Right hindlimb (tissue), 1 donor: ENCODE results near the gene SEMA5A.

Experiments
- DNase-seq: peaks from one replicate; pipeline ENCODE4 v3.0.0-alpha.2; 2018

SEMA5A gene

DNA sequence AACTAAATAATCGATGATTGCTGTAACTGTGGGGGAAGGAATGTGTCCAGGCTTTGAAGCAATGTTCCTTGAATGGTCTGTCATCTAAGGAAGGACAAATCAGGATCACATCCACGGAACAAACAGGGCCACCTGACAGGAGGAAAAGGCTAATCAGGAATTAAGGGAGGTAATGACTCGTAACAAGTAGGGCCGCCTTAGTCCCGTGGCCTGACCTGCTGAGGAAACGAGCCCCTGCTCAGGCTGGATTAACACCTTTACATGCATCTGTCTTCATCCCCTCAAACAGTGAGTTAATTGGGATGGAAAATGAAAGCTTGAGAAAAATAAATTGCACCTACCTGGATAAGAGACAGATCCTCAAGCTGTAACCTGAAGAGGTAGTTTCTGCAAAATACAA, 227.8 kb downstream of the SEMA5A start:
- DNase-seq: no peak

DNA sequence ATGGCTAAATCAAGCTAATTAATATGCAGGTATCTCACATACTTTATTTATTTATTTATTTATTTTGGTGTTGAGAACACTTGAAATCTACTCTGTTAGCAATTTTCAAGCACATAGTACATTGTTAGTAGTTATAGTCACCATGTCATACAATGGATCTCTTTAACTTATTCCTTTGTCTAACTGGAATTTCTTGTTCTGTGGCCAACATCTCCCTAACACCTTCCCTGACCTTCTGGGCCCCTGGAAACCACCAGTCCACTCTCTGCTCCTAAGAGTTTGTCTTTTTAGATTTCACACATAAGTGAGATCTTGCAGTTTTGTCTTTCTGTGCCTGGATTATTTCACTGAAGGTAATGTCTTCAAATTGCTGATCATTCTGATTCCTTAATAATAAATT, 229.1 kb downstream of the SEMA5A start:
- DNase-seq: no peak

DNA sequence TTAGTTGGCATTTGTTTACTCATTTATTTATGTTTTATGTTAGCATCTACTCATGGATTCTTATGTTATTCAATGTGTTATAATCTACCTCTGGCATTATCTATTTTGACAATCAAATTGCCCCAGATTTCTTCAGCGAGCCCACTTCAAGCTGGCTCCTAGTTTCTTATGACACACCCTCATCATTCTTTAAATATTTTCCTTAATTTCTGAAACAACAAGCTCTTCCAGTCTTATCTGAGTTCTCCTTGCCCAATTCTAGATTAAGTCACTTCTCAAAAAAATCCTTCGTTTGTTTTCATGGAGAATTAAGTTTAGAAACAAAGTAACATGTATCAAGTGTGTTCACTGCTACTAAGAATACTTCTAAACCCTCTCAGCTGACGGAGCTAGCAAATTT, 229.8 kb downstream of the SEMA5A start:
- DNase-seq: no peak

DNA sequence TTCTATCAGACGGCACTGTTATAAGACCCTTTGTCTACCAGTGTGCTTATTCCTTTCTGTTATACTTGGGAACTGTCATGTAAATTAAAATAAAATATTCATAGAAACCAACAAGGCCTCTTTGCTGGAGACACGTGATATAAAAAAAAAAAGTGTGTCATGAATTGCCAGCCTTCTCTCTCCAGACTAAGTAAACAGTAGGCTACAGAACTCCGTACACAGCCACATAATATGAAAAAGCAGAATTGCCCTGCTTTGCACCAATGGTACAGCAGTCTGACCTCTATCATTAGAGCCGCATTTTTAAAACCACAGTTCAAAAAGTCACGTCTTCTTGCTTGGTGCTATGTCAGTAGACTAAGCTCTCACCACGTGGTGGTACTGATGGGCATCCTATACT, 231.3 kb downstream of the SEMA5A start:
- DNase-seq: no peak

DNA sequence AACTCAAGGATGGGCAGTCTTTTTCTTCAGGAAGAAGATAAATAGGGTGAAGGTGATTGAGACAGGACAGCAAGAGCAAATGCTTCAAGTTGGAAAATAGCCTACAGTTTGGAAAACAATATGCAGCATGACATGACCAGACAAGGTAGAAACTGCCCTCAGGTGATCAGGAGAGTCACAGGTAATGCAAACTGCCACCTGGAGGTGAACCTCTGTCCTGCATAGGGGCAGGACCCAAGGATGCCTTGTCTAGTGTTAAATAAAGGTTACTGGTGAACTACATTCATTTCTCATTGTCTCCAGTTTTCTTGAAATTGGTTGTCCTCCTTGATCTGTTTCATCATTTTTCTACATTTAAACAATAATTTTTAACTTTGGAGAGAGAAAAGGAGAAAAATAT, 232.1 kb downstream of the SEMA5A start:
- DNase-seq: no peak

DNA sequence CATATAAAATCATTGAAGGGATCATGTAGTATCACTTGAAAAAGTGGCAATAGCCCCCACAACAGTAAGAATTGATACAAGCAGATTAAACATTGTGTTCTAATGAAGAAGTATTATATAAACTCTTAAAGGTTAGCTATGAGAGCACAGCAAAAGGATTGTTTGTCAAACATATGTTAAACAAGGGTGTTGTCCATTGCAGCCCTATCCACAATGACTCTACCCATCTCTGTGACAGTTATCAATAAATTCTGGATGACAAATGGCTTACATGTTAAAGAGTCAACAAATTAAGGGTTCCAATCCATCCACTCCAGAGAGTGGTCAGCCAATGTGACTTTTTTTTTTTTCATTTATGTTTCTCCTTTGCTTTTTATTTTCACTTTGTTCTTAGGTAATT, 238.7 kb downstream of the SEMA5A start:
- no peak for DNase-seq

DNA sequence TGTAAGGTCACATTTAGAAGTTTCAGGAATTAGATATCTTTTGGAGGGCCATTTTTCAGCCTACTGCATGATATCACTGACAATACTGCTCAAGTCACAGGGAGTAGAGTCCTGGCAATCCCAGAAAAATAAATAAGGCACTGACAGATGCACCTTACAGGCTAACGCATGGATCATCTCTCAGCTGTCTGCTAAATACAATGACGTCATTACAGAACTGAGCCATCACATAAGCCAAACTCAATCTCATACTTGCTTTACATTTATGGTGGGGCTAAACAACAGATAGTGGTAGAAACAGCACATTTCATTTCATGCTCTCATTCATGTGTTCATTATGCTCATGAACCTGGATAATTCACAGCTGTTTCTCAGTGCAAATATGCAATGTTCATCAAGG, 243.7 kb downstream of the SEMA5A start:
- no peak for DNase-seq

DNA sequence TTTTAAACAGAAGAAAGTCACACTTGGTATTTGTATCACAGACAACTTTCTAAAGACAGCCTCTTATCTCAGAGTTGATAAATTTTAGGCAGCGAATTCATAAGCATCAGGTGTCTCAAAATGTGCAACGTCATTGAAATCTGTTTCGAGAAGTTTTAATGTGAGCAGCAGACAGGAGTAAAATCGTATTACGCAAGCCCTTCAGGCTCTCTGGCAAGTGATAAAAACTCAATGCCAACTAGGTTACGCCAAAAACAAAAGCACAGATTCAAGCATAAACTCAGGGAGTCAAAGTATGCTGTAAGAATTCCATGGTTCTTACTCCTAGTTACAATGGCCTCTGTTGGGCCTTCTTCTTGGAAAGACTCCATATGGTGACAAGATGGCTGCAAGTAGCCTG, 244.7 kb downstream of the SEMA5A start:
- no peak for DNase-seq

DNA sequence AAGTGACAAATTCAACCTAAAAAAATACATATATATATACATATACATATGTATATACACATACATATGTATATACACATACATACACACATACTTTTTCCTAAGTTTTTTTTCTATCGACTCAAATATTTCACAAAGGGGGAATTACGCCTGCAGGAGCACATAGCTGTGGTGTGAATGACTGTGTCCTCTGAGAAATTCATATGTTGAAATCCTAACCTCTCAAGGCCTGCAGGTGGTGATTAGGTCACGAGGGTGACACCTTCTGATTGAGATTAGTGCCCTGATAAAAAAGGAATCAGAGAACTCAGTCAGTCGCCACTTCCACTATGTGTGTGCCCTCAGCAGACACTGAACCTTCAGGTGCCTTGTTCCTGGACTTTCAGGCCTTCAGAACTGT, 248.7 kb downstream of the SEMA5A start:
- no peak for DNase-seq

DNA sequence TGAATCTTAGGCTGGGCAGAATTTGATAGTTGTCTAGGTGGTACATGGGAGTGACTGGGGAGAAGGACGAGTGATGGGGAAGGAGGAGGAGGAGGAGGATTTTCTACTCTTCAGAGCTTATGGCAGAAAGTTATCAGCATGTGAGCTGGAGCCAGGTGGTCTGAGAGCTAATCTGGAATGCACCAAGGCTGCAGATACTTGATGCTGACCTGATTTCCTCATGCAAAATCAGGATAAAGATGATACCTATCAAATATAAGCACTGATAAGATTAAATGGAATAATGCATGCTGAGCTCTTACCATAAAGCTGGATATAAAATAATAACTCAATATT, 250.4 kb downstream of the SEMA5A start:
- no peak for DNase-seq

DNA sequence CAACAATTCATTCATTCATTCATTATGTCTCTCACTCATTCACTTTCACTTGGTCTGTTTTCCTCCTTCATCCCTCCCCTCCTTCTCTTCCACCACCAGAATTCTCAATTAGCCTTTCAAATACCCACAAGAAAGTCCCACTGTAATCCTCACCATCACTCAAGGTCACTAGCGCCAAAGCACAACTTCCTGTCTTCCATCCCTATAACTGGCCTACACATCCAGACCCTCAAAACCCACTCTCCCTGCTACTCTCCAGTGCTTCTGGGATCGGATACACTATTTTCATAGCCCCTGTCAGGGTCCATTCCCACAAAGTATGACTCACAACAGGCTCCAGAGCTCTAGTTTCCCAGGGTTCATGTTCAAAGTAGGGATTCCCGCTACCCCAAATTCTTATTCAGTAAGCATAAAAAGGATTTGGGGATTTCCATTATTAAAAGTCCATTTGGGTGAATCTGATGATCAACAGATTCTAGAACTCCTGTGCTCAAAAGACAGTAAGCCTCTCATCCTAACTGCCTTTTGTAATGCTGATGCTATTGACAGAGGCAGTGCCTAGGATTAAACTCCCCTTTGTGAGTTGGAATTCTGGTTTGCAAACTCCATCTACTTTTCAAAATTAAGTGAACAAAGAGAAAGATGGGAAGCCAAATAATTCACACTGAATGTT, 250.9 kb downstream of the SEMA5A start:
- DNase-seq: no peak

DNA sequence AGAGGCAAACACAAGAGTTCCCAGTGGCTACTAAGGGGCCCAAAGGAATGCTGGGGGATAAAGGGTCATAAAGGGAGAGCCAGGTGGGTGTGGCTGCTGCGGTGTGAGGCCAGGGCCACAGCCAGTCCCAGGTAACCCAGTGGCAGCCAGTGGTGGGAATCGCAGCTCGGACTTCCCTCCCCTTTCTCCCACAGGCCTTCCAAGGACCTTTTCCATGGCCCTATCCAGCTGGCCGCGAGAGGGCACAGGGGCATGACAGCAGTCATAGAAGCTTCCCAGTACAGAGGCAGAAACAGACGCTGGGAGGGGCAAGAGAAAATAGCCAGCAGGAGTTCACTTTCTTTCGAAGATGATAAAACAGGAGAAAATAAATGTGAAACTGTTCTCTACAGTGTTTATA, 257.6 kb downstream of the SEMA5A start:
- DNase-seq: no peak

DNA sequence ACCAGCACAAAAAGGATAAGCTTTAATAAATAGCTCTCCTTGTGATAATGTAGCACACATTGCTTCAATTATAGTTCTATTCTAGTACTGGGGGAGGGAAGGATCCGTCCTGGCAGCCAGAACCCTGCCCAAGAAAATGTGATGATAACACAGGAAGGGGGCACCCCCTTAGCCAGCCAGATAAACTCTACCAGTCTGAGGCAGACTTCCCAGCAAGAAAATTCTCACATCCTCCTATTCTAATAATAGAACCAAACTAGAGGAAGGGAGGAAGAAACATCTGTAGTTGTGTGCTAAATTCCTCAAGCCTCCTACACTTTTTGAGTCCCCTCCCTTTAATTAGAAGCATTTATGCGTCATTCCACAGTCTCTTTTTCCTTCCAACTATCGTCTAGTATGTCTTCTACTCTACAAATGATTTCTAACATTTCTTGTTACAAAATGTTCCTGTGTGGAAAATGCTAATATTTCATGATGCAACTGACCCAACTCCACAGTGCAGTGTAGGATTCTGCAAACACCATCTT, 261.0 kb downstream of the SEMA5A start:
- peak; percentile 32 for DNase-seq

DNA sequence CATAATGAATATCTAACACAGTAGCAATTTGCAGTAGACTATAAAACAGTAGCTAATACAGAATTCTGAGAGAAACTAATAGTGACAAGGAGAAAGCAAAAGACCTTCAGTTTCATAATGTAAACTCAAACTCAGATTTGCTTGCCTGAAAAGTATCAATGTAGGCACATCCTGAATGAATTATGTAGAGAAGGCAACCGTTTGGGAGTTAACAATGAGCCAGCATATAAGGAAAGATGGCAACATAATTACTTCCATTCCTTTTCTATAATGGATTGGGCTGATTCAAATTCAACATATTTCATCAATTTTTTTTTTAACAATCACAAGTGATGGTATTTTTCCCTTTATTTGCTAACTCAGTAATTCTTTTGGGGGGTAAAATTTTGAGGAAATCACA, 261.6 kb downstream of the SEMA5A start:
- no peak for DNase-seq

DNA sequence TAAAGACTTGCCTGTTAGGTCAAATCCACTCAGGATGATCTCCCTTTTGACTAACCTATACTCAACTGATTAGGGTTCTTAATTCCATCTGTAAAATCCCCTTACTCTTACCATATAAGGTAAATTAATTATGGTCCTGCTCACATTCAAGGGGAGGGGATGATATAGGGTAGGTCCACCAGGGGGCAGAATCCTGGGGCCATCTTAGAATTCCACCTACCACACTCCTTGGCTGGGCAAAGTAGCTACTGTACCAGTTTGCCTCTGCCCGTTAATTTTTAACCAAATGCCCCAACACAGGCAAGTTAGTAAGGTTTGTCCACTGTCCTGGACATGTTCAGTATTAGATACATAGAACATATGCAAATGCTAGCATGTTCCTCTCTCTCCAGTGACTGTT, 262.4 kb downstream of the SEMA5A start:
- DNase-seq: no peak

DNA sequence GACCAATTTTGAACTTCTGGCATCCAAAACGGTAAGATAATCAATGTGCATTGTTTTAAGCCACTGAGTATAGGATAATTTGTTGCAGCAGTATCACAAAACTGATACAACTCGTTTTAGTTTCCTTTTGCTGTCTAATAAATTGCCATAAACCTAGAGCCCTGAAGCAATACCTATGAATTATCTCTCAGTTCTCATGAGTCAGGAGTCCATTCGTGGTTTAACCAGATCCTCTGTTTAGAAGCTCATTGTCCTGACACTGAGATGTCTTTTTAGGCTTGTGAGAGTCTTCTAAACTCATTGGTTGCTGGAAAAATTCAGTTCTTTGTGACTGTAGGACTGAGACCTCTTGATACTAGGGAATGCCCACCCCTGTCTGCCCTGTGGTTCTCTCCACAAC, 262.9 kb downstream of the SEMA5A start:
- no peak for DNase-seq

DNA sequence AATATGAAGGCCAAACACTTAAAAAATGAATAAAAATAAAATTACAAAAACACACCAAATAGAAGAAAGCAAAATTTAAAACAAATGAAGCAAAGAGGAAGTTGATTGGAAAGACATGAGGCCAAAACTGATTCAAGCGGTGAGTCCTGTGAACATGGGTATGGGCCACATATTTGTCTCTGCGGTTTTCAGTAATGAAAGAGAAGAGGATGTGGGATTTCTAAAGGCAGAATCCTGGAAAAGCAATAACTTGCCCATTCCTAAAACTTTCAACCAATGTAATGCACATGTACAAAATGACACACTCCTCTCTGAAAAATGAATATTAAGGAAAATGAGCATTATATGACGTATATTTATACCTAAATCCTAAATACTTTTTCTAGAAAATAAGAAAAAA, 263.7 kb downstream of the SEMA5A start:
- no peak for DNase-seq

DNA sequence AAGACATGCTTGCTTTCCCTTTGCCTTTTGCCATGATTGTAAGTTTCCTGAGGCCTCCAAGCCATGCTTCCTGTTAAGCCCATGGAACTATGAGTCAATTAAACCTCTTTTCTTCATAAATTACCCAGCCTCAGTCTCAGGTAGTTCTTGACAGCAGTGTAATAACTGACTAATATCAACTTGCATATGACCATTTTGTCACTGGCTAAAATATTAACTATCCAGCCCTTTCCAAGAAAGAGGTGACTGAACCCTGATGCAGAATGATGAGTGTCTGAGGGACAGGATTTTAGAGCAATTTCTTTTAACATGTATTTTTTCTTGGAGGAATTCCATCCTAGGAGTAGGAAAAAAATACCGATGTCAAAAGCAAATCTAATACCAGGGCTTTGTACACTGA, 266.1 kb downstream of the SEMA5A start:
- DNase-seq: no peak

DNA sequence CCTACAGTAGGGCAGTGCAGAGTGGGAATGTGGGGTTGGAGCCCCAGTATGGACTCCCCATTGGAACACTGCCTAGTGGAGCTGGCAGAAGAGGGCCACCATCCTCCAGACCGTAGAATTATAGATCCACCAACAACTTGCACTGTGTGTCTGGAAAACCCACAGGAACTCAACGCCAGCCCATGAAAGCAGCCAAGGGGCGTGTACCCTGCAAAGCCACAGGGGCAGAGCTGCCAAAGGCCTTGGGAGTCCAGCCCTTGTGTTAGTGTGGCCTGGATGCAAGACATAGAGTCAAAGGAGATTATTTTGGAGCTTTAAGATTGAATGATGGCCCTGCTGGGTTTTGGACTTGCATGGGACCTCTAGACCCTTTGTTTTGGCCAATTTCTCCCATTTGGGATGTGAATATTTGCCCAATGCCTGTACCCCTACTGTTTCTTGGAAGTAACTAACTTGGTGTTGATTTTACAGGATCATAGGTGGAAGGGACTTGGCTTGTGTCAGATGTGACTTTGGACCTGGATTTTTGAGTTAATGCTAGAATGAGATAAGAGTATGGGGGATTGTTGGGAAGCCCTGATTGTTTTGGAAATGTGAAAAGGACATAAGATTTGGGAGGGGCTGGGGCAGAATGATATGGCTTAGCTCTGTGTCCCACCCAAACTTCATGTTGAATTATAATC, 266.8 kb downstream of the SEMA5A start:
- DNase-seq: peak; percentile 51

DNA sequence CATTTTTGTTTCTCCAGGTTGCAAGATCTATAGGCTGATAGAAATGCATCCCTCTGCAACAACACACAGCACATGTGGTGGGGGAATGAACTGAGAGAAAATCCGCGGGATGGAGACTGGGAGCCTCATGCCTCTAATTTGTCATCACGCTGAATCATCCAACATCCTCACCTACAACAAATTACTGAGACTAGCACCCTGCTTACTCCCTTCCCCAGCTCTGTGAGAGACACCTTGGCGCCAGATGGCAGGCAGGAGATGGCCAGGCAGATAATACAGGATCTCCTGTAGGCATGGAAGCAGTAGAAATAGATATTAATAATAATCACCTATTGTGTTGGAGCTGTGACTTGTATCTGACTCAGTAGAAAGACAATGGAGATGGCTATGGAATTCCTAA, 276.9 kb downstream of the SEMA5A start:
- no peak for DNase-seq

DNA sequence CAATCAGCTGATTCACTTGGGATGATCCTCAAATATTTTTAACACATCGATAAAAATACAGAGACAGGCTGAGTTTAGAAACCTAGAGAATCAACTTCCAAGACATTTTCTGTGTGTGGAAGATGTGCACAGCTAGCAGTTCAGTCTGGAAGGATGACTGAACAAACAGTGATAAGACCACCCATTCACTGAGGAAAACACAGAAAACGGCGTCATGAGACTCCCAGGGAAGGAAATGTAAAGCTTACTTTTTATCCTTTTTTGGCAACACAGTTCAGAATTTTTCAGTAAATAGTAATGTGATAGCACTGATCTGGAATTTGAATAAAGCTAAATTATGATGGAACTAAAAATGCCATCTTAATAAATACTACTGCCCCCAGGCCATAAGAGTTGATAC, 277.6 kb downstream of the SEMA5A start:
- DNase-seq: no peak

DNA sequence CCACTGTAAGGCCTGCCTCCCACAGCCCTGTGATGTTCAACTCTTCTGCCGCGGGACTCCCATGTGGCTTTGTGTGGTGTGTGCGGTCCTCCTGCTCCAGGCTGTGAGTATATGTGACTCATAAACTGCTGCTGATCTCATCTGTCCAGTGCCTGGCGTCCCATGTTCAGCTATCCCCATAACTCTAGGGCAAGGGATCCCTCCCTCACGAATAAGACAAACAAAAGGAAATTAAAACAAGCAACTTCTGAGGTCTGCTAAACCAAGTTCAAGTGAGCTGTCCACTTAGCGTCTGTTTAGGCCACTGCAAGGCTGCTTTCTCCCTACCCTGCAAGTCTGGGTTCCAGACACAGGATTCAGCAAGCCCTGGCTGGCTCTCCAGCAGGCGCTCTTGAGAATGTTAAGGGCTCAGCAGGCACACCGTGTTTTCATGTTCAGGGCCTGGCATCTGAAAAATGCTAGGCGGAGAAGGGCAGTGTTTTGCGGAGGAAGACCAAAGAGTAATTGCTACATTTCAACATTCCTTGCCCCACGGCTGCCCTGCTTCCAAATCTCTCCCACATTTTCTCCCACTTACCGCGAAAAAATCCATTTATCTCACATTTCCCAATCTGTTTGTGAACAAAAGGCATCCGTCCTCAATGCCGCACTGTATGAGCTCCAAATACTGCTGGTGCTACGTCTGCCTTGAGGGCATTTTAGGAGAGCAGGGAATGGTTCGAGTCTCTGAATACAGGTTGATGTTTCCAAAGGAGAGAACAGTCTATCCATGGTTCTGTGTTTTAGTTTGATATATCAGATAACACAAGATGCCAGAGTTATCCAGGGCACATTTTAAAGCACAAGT, 280.2 kb downstream of the SEMA5A start:
- DNase-seq: peak; percentile 29

DNA sequence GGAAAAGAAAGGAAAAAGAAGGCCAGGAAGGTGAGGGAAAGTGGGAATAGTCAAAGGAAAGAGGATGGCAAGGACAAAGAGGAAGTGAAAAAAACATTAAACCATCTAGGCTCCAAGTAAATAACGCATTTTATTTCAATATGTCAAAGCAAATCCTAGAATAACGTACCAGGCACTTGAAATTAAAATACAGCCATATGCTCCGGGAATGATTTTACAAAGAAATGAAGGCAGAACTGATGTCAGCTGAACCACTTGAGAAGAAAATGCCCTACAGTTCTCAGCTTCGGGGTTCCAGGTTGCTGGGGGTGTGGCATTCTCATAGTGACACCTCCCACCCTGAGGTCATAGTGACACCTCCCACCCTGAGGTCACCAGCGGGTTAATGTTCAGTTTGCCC, 281.6 kb downstream of the SEMA5A start:
- DNase-seq: no peak

DNA sequence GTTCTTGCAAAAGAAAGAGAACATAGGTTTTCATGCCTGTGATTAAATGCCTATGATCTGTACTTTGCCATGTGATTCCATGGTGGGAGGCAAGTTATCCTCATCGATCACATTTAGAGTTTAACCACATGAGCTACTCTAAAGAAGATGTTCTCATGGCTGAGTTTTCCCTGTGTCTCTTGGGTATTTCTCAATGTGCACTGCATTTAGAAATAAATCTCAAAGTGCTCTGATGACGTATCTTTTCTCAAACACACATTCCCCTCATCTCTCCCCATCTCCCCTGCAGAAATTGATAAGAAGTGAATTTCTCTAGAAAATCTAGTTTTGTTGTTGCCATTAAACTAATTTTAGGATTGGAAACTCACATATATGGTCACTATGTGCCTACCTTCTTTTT, 282.2 kb downstream of the SEMA5A start:
- DNase-seq: no peak
